HepG2 (cell line): Measurements from ENCODE around the gene PWP1. TPM values are rescaled to one million over a fixed set of nuclear protein-coding genes. Genes with fewer than 3 reads are reported as not detected.

Experiments
- ATF1 ChIP-seq: IDR thresholded peaks from 2 replicates; pipeline ENCODE4 v1.6.1; 2016; ENCODE audit warnings: mild to moderate bottlenecking, control low read depth
- GTF3A ChIP-seq: sonication (generic); formaldehyde crosslinking; conservative IDR thresholded peaks from 2 replicates; pipeline ENCODE4 v1.4.0; 2020; ENCODE audit warnings: mild to moderate bottlenecking, missing genetic modification reagents
- GZF1 ChIP-seq: sonication (generic); formaldehyde crosslinking; IDR thresholded peaks from 2 replicates; pipeline ENCODE4 v1.5.1; 2020; ENCODE audit warnings: mild to moderate bottlenecking, missing genetic modification reagents
- KDM6A ChIP-seq: IDR thresholded peaks from 2 replicates; pipeline ENCODE4 v1.6.1; 2016; ENCODE audit warnings: low read depth
- MXD1 ChIP-seq: sonication (generic); formaldehyde crosslinking; IDR thresholded peaks from 2 replicates; pipeline ENCODE4 v1.4.0; 2020; ENCODE audit warnings: mild to moderate bottlenecking, missing genetic modification reagents
- NFIB ChIP-seq: sonication (generic); formaldehyde crosslinking; IDR thresholded peaks from 2 replicates; pipeline ENCODE4 v1.9.0; 2021; ENCODE audit warnings: missing genetic modification reagents, mild to moderate bottlenecking, borderline replicate concordance
- SMAD9 ChIP-seq: sonication (generic); formaldehyde crosslinking; IDR thresholded peaks from 2 replicates; pipeline ENCODE4 v1.5.1; 2020; ENCODE audit warnings: mild to moderate bottlenecking, missing genetic modification reagents
- SNRNP70 ChIP-seq: fragments of 200-400 bp; formaldehyde crosslinking; IDR thresholded peaks from 2 replicates; pipeline ENCODE4 v1.6.1; 2017; ENCODE audit warnings: mild to moderate bottlenecking, low read depth, low read length, moderate library complexity
- TBL1XR1 ChIP-seq: fragments of 150-350 bp; IDR thresholded peaks from 2 replicates; pipeline ENCODE4 v1.6.1; 2014; ENCODE audit warnings: borderline replicate concordance, low read length; ENCODE audit not compliant: partially characterized antibody
- TGIF2 ChIP-seq: IDR thresholded peaks from 2 replicates; pipeline ENCODE4 v1.6.1; 2016; ENCODE audit warnings: control low read depth, missing compliant biosample characterization
- THAP8 ChIP-seq: sonication (generic); formaldehyde crosslinking; IDR thresholded peaks from 2 replicates; pipeline ENCODE4 v1.5.1; 2020; ENCODE audit warnings: missing genetic modification reagents, mild to moderate bottlenecking, borderline replicate concordance
- ZIK1 ChIP-seq: sonication (generic); formaldehyde crosslinking; IDR thresholded peaks from 2 replicates; pipeline ENCODE4 v1.5.0; 2020; ENCODE audit warnings: mild to moderate bottlenecking, low read depth, missing genetic modification reagents, borderline replicate concordance
- ZNF235 ChIP-seq: sonication (generic); formaldehyde crosslinking; IDR thresholded peaks from 2 replicates; pipeline ENCODE4 v1.8.1; 2023; ENCODE audit warnings: mild to moderate bottlenecking, missing genetic modification reagents, borderline replicate concordance
- ZNF256 ChIP-seq: sonication (generic); formaldehyde crosslinking; conservative IDR thresholded peaks from 2 replicates; pipeline ENCODE4 v1.4.0; 2020; ENCODE audit warnings: missing genetic modification reagents
- ZNF331 ChIP-seq: sonication (generic); formaldehyde crosslinking; IDR thresholded peaks from 2 replicates; pipeline ENCODE4 v1.4.0; 2020; ENCODE audit warnings: missing genetic modification reagents
- ZNF556 ChIP-seq: sonication (generic); formaldehyde crosslinking; IDR thresholded peaks from 2 replicates; pipeline ENCODE4 v1.4.0; 2020; ENCODE audit warnings: mild to moderate bottlenecking, missing genetic modification reagents, borderline replicate concordance
- ZNF589 ChIP-seq: sonication (generic); formaldehyde crosslinking; conservative IDR thresholded peaks from 2 replicates; pipeline ENCODE4 v1.8.0; 2022; ENCODE audit warnings: mild to moderate bottlenecking, moderate library complexity, missing genetic modification reagents
- polyA plus RNA-seq, 8 experiments: library from polyadenylated mRNA; depleted of rRNA in 3 of 8; stranded (reverse) in 7 of 8; unstranded in 1 of 8; fragments of >200 nt; fragmentation: Illumina TruSeq in 4 of 8; extraction: Trizol in 4 of 8; gene quantifications; 2 replicates each; pipeline versions ENCODE4 v1.2.1 to v1.2.3, GENCODE V29; 2011 to 2016; ENCODE audit warnings: low read depth in 4 of 8, missing spikeins in 1 of 8, mixed read lengths in 1 of 8; ENCODE audit not compliant: insufficient read depth in 1 of 8
- total RNA-seq, 5 experiments: library from RNA; depleted of rRNA; stranded (reverse); fragments of >200 nt; fragmentation: Illumina TruSeq; extraction: Trizol; gene quantifications; 2 replicates each; pipeline ENCODE4 v1.2.3, GENCODE V29; 2016; ENCODE audit warnings: low read depth in 1 of 5
- TF ChIP-seq, protein P1 (sequence below): sonication (generic); formaldehyde crosslinking; IDR thresholded peaks from 2 replicates; pipeline ENCODE4 v1.4.0; 2020; ENCODE audit warnings: missing genetic modification reagents, low read depth, mild to moderate bottlenecking, borderline replicate concordance
- TF ChIP-seq, protein P2 (sequence below): sonication (generic); formaldehyde crosslinking; IDR thresholded peaks from 2 replicates; pipeline ENCODE4 v1.9.0; 2022; ENCODE audit warnings: missing genetic modification reagents, mild to moderate bottlenecking, borderline replicate concordance
- TF ChIP-seq, protein P3 (sequence below): sonication (generic); formaldehyde crosslinking; conservative IDR thresholded peaks from 2 replicates; pipeline ENCODE4 v1.4.0; 2020; ENCODE audit warnings: mild to moderate bottlenecking, missing genetic modification reagents, moderate library complexity
- TF ChIP-seq, protein P4 (sequence below): sonication (generic); formaldehyde crosslinking; IDR thresholded peaks from 2 replicates; pipeline ENCODE4 v1.4.0; 2020; ENCODE audit warnings: missing genetic modification reagents

Gene PWP1
- total and polyA plus RNA-seq, 2 of the 13 experiments (the other 11 are each of a cell fraction or from before 2014, with no cell fraction given) = 65.9 to 70.2 TPM

DNA sequence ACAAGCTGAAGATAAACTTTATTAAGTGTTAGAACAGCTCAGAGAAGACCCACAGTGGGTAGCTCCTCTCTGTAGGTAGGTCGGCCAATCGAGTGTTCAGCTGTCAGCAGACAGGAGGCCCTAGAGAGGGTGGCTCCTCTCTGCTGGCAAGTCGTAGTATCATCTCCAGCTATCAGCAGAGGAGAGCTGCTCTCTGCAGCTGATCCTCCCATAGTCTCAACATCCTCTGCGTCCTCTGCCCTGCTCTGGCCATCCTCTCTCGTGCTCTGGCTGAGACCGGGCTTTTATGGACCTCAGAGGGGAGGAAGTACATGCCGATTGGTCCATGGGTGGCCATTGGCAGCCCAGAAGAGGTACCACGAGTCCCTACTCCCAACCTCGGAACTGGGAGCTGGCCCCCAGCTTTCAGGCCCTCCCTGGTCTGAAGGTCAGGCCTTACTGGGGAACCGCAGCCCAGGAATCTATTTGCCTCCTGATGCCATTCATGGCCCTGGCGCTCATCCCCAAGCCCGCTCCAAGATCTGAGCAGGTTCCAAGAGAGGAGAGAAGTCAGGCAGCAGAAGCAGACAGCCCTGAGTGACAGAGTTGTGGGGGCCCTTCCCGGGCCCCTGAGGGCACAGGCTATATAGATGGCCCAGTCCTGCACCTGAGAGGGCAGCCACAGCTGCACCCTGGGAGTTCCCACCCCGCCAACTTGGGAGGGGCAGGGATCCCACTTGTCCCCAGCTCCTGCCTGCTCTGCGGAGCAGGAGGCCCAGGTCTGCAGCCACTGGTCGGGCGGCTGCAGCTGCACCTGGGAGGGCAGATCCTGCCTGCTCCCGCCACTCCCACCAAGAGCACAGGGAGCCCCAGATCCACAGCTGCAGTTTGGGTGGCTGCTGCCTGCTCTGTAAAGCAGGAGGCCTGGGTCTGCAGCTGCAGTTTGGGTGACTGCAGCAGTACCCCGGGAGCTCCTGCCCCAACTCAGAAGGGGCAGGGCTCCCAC is 3.5 kb upstream of the PWP1 start (continued):
- TF ChIP-seq, protein P1, sequence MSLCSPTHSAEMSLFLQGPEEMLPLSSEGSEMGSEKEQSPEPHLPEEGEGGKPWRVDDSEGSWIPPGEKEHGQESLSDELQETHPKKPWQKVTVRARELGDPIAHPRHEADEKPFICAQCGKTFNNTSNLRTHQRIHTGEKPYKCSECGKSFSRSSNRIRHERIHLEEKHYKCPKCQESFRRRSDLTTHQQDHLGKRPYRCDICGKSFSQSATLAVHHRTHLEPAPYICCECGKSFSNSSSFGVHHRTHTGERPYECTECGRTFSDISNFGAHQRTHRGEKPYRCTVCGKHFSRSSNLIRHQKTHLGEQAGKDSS (CRISPR knock-in tag) = peak; percentile 79; the same call in 1 of the 2 replicates
- TF ChIP-seq THAP8 (CRISPR knock-in tag) = no peak
- TF ChIP-seq, protein P2, sequence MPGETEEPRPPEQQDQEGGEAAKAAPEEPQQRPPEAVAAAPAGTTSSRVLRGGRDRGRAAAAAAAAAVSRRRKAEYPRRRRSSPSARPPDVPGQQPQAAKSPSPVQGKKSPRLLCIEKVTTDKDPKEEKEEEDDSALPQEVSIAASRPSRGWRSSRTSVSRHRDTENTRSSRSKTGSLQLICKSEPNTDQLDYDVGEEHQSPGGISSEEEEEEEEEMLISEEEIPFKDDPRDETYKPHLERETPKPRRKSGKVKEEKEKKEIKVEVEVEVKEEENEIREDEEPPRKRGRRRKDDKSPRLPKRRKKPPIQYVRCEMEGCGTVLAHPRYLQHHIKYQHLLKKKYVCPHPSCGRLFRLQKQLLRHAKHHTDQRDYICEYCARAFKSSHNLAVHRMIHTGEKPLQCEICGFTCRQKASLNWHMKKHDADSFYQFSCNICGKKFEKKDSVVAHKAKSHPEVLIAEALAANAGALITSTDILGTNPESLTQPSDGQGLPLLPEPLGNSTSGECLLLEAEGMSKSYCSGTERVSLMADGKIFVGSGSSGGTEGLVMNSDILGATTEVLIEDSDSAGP (CRISPR knock-in tag) = peak; percentile 40; the same call in 1 of the 2 replicates
- no peak for TF ChIP-seq GZF1 (CRISPR knock-in tag)
- TF ChIP-seq ZNF331 (CRISPR knock-in tag) = peak; percentile 75; the same call in 1 of the 2 replicates
- no peak for TF ChIP-seq ZNF556
- no peak; the same call in 1 of the 2 replicates for TF ChIP-seq MXD1
- no peak for TF ChIP-seq ATF1
- no peak for TF ChIP-seq GTF3A (CRISPR knock-in tag)
- TF ChIP-seq ZNF589 (CRISPR knock-in tag) = no peak
- no peak for TF ChIP-seq TBL1XR1
- TF ChIP-seq, protein P3, sequence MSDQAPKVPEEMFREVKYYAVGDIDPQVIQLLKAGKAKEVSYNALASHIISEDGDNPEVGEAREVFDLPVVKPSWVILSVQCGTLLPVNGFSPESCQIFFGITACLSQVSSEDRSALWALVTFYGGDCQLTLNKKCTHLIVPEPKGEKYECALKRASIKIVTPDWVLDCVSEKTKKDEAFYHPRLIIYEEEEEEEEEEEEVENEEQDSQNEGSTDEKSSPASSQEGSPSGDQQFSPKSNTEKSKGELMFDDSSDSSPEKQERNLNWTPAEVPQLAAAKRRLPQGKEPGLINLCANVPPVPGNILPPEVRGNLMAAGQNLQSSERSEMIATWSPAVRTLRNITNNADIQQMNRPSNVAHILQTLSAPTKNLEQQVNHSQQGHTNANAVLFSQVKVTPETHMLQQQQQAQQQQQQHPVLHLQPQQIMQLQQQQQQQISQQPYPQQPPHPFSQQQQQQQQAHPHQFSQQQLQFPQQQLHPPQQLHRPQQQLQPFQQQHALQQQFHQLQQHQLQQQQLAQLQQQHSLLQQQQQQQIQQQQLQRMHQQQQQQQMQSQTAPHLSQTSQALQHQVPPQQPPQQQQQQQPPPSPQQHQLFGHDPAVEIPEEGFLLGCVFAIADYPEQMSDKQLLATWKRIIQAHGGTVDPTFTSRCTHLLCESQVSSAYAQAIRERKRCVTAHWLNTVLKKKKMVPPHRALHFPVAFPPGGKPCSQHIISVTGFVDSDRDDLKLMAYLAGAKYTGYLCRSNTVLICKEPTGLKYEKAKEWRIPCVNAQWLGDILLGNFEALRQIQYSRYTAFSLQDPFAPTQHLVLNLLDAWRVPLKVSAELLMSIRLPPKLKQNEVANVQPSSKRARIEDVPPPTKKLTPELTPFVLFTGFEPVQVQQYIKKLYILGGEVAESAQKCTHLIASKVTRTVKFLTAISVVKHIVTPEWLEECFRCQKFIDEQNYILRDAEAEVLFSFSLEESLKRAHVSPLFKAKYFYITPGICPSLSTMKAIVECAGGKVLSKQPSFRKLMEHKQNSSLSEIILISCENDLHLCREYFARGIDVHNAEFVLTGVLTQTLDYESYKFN (CRISPR knock-in tag) = peak; percentile 71
- TF ChIP-seq ZNF256 (CRISPR knock-in tag) = no peak
- TF ChIP-seq TGIF2 (CRISPR knock-in tag) = no peak
- TF ChIP-seq, protein P4, sequence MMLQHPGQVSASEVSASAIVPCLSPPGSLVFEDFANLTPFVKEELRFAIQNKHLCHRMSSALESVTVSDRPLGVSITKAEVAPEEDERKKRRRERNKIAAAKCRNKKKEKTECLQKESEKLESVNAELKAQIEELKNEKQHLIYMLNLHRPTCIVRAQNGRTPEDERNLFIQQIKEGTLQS (CRISPR knock-in tag) = no peak
- no peak for TF ChIP-seq SMAD9 (CRISPR knock-in tag)
- TF ChIP-seq KDM6A (CRISPR knock-in tag) = no peak; the same call in 1 of the 2 replicates
- TF ChIP-seq NFIB = no peak
- TF ChIP-seq ZNF235 = no peak
- no peak for TF ChIP-seq SNRNP70
- no peak for TF ChIP-seq ZIK1 (CRISPR knock-in tag)
